Measurements from ENCODE around the gene ELF5.

The ELF5 gene

DNA sequence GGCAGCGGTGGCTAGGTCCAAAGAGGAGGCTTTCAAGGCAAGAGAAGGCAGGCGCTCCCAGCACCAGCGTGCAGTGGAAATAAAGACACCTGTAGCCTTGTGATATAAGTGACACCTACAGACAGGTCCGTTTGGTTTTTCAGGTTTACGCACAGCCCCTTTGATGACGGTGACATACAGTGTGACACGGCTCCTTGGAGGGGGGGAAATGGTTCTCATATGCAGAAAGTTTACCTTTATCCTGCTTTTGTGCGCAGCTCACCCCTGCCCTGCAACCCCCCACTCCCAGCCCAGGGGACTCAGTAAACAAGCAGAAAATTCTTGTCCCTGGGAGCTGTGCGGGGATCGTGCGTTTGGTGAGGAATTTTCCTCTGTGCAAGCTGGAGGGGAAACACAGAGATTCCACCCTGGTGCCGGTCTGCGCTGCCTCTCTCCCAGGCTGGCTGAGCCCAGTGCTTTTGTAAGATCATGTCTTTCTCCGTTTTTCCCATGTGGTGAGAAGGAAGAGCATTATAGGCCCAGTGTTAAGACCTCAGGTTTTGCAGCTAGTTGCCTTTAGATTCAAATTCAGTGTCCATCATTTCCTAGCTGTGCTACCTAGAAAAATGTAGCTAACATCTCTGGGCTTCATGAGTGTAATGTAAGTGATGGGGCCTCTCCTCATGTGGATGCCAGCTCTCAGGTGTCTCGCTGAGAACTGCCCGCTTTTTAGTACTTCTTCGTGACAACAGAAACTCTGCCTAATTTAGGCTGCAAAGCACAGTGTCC is at the start of gene ELF5:
TSS of gene ELF5 (minus strand) at position 113 of the 768 bp plus-strand sequence. CDS start 8,045 bp downstream, outside the sequence.
- DNase-seq = no peak

DNA sequence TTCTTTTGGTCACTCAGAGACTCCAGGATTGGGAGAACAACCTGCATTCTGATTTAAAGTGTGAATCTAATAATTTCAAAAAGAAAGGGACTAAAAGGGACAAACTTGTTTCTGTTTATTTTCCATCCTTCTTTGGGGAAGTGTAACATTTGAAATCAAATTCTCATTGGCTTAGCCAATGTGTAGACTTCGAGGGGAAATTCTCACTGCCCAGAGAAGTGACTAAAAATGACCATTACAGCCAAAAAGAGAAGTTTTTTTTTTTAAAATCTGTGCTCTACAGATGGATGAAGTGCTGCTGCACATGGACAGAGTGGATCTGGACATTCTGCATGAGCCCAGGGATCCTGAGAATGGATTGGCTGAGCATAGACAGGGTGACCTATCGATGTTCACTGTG is 49.4 kb upstream of the ELF5 start:
- DNase-seq = no peak

DNA sequence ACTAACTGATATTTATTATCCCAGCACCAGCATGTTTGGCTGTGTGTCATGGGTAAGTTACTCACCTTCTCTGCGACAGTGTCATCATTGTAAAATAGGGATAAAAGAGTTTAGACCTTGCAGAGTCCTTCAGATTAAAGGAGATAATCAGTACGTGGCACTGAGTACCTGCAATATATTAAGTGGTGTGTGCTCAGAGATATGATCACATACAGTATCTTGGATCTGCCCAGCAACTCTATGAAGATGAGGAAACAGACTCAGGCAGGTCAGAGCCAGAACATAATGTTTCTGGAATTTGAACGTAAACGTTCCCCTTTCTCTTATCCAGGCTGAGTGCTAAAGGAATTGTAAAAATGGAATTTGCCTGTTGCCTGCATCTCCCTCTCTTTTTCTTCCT is 46.9 kb upstream of the ELF5 start:
- no peak for DNase-seq

DNA sequence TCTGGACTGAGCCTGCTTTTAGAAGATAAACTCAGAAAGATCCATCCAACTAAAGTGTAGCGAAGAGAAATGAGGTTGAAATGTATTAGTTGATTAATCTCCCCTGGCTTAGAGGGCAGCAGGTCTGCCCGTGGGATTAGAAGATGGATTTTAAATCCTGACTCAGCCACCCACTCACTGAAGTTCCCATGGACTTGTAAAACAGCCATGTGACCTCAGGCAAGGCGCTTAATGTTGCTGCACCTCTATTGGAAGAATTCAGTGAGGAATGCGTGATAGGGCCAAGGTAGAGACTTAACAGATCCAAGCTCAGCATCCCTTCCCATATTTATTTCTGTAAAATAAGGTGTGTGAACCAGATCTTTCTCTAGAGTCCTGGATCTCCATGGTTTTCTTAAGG is 45.1 kb upstream of the ELF5 start:
- no peak for DNase-seq

DNA sequence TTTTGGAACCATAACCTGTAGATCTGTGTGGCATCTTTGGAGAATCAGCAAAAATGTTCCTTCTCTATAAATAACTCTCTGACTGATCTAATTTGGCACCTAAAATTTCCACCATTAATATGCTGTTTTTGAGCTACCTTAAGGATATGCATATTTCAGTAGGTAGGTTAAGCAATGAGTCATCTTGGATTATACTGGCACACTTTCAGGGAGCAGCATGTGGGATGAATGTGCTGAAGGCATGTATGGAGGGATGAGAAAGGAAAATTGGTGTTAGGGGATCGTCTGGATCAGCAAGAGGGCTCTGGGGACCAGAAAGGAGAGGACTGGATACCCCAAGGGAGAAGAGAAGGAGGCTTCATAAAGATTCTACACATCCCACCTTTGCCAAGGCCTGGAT is 44.6 kb upstream of the ELF5 start:
- no peak for DNase-seq

DNA sequence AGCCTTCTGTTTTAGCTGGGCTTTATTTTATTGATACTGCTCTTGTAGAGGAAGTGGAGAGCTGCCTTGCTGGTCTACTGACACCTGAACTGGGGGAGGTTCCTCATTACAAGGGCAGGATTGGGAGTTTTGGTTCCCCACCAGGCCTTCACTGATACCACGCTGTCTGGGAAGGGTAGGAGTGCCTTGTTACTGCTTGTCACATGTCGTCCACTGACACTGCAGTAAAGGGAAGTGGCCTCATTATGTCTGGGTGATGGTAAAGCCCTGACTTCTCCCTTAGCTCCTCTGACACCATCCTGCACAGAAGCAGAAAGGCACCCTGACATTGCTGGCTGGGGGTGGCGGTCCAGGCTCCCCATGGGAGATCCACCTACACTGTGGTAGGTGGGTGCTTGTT is 38.7 kb upstream of the ELF5 start:
- DNase-seq = no peak

DNA sequence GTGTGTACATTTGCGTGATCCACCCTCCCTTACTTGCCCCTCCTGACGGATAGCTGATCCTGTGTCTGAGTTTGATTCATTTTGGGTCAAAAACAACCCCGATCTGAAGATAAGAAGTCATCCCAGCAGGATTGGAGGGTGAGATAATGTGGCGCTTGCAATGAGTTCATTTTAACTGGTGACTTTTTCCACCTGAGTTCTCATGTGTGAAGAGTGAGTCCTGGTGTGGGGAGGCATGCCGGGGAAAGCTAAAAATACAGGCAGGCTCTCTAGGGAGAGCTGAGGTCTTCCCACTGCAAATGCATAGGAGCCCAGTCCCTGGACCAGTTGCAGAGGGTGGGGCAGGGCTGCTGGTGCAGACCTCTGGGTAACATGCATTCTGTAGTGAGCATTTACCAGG is 35.7 kb upstream of the ELF5 start:
- DNase-seq = no peak

DNA sequence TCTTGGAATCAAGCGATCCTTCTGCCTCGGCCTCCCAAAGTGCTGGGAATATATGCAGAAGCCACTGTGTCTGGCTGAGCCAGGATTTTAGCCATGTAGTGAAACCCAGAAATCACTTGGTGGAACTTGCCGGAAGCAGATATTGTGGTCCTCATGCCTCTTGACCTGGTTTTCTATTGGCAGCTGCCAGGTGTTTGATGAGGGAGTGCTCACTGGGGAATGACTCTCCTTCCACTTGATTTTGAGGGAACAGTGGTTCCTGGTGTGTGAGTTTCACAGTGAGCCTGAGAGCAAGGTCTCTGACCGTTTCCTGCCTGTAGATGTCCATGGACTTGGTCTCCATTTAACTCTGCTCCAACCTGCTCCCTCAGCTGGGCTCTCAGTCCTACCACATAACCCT is 34.7 kb upstream of the ELF5 start:
- no peak for DNase-seq

DNA sequence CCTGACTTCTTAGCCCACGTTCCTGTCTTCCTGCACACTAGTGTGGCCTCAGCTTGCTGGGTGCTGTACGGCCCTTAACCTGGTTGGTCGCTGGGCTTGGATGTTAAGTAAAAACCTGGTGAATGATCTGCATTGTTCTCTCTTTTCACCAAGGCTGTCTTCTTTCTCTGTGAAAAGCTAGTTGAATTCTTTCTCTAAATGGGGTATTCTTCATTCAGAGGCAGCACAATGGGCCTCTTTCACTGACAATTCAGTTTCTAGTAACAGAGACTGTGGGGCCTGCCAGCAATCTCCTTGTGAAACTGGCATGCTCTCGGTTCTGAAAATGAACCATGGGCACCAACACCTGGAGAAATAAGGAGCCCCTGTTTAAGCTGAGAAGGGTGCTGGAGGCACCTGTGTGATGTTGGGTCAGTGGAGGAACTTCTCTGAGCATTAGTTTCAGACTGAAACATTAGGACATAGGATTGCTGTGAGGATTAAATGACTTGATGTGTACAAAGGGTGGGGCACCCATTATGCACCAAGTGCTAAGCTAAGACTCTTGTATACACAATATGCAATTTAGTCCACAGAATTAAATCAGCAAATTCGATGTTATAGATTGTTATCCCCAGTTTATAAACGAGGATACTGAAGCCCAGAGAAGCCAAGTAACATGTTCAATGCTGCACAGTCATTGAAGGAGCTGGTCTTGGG is 33.1 kb upstream of the ELF5 start:
- DNase-seq = no peak

DNA sequence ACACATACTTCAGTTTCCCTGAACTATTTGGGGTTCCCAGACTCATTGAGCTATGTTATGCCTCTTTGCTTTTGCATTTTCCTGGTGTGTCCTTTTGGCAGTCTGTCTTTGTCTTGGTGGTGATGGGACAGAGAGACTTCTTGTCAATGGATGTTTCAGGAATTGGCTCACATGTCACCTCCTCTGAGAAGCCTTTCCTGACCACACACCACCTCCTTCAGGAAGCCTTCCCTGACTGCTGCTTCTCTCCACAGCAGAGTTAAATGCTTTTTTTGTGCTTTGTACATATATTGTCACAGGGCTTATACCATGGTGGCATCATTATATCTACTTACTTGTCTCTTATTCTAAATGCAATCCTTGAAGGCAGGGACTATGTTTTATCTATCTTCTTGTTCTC is 28.5 kb upstream of the ELF5 start:
- DNase-seq = no peak

DNA sequence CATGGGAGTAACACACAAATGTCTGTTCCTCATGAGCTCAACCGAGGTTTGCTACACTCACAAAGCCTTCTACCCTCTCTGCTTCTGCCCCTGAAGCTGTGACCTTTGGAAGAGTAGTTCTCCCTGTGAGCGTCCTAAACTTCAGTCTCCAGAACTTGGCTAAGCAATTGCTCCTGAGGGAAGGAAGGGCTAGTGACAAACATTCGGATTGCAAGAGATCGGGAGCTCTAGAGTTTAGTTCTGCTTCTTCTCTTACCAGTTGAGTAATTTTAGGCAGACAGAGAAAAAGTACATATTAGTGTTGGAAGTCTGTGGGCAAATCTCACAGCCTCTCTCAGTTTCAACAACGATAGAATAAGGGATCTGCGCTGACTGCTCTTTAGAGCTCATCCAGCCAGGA is 27.3 kb upstream of the ELF5 start:
- DNase-seq = no peak

DNA sequence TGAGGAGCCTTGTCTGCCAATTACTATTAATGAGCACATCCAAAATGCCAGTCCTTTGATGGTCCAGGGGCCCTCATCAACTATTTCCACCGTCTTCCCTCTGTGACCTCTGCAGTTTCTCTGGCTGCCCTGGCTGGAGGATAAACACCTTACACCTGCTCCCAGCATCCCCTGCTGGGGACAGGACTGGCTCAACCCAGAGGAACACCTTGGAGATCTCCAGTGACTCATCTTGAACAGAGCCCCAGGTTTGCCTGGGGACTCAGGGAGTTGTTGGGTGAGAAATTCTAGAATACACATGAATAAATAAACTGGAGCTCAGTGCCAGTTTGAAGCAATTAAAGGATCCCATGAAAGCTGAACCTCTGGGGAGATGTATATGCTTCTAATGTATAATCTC is 24.0 kb upstream of the ELF5 start:
- DNase-seq = no peak

DNA sequence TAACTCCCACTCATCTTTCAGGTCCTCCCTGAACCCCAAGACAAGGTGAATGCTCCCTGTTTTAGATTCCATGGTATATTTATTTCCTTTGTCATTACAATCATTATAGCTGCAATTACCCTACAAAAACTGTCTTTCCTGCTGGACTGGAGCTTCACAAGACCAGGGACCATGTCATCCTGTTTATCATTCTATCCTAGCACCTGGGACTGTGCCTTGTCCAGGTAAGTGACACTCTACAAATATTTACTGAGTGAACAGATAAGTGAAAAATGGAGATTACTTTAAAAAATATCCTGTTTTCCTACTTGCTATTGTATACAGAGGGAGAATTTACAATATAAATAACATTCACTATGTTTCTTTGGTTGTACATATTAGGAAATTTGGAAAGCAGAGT is 22.5 kb upstream of the ELF5 start:
- DNase-seq = no peak

DNA sequence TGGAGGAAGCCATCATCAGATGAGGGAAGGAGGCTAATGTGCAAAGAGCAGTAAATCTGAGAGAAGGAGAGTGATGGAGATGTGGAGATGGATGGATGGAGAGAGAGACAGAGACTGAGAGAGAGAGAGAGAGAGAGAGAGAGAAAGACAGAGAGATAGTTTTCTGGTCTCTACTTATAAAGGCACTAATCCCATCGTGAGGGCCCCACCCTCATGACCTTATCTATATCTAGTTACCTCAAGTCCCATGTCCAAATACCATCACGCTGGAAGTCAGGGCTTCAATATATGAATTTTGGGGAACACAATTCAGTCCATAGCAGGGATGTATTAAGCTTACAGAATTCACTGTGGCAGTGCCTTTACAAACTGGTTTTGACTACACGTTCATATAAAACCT is 21.2 kb upstream of the ELF5 start:
- no peak for DNase-seq

DNA sequence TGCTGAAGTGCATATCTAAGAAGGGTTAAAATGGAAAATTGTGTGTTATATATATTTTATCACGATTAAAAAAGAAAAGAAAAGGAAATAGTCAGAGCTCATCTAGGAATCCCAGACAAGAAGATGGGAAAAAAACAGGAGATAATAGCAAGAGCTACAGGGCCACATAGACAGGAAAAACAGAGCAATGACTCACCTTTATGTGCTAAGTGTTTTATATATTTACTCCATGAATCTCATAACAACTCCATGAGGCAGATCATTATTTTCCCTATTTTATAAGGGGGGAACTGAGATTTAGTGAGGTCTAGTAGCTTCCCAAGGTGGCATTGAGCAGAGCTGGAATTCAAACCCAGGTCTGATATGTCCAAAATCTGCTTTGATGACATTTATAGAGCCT is 18.1 kb upstream of the ELF5 start:
- DNase-seq = no peak

DNA sequence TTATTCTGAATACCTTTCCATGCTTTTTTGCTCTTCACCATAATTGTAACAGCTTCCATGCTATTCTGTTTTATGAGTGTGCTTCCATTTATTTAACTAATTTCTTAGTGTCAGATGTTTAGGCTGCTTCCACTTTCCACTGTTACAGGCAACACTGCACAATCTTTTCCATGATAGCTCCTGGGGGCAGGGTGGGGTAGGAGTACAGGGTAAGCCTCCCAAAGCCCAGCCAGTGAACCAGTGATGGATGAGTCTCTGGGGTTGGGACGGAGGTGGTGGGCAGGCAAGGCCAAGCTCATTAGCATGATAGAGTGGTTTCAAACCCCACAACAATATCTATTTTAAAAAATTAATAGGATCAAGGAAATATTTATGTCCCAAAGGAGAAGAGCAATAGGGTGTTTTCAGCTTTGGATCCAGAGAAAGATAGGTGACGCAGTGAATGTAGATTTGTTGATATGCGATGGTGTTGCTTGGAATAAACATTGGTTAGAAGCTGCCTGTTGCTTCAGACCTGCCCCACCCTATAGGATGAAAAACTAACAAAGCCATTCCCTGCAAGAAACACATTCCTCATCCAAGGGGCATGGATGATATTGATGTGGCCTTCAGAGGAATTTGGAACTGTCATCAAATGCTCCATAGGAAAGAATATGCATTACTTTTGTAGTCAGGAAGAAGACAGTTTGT is 17.1 kb upstream of the ELF5 start:
- DNase-seq = no peak

DNA sequence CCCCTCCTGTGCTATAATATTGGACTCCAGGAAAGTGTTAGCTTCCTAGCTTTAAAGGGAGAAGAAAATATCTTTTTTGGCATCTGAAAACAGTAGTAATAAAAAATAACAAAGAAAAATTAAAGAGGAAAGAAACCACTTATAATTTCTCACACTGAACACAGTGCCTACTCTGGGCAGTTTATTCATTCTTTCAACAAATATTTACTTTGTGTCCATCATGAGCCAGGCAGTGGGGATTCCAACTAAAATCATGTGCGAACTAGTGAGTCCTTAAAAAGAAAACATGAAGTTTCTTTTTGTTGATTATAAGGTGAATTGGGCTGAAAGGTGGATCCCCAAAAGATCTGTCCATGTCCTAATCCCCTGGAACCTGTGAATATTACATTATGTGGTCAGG is 16.0 kb upstream of the ELF5 start:
- no peak for DNase-seq

DNA sequence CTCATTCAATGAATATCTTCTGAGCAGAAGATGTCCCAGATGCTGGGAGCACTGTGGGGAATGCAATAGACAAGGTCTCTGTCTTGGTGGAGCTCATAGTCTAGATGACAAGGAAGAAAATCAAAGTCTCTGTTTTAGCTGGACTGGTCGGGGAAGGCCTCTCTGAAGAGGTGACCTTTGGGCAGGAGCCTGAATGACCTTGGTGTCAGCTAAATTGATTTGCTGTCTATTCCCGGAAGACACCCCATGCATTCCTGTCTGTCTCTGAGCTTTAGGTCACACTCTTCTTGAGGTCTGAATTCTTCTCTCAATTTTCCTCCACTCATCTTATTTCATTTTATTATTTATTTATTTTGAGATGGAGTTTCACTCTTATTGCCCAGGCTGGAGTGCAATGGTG is 14.5 kb upstream of the ELF5 start:
- no peak for DNase-seq

DNA sequence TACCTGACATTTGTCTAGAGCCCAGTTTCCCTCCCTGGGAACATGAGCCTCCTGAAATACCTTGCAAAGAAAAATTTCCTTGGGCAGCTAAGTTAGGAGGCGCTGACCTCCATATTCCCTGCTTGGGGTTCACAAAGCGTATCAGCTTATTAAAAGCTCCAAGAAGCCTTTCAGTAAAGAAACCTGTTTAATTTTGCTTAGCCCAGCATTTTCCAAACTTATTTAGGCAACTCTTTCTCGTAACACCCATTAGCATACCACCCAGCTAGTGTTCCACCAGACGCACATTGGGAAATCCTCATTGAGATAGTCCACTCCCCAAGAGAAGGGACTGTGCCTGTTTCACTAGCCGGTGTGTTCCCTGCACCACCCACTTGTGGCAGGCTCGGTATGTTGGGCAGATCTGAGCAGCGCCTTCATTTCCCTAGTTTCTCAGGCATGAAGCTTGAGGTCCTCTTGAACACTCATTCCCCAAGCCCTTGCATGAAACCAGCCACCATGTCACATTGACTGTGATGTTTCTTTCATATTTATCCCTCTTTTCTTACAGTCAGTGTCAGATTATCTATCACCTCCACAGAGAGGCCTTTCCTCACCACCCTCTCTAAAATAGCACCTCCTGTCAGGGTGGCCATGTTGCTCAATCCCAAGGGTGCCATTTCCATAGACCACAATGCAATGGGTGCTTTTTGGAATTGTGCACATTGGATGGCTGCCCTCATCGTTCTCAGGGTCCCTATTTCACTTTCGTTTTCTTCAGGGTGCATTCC is 12.5 kb upstream of the ELF5 start:
- DNase-seq = no peak

DNA sequence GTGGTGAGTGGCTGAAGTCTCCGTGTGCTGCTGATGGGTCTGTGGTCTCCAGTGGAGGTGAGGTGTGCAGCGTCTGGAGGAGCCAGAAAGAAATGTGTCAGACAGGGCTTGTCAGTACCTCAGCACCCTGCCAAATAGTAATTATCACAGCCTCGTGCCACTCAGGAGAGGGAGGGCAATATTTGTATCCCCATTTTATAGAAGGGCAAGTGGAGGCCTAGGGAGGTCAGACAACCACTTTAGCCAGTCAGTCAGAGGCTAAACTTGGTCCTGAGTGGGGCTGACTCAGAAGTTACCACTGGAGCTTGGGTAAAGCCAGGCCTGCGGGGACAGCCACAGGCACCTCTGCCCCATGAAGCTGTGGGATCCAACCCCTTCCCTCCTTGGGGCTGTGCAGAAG is 11.5 kb upstream of the ELF5 start:
- DNase-seq = no peak

DNA sequence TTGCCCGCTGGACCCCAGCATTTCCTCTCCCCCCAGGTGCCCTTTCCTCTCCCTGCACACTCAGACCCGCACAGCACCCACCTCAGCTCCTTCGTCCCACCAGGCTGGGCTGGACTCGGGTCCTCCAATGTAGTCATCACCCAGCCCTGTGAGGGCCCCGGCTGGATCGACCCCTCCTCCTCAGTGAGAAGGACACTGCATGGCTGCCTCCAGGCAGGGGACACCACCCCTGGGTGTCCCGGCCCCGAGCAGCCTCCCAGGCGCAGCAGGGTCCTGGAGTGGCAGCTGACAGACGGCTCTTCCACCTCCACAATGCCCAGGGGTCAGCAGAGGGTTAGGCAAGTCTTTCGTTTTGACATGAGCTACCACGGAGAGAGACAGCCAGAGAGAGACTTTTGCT is 11.1 kb upstream of the ELF5 start:
- no peak for DNase-seq

DNA sequence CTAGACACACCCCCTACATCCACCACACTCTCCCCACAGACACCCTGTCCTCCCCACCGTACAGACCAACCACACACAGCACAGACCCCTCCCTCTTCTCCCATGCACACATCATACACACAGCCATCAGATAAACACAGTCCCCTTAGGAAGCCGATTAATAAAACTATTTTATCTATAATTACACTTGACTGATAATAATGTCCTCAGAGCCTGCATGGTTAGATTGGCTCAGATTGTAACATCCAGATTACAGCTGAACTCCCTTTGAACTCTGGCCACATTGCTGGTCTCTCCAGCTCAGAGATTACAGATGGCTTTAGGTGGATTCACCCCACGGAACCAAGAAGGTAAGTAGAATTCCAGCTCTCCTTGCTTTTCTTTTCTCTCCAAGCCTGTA is 9.5 kb upstream of the ELF5 start:
- DNase-seq = no peak

DNA sequence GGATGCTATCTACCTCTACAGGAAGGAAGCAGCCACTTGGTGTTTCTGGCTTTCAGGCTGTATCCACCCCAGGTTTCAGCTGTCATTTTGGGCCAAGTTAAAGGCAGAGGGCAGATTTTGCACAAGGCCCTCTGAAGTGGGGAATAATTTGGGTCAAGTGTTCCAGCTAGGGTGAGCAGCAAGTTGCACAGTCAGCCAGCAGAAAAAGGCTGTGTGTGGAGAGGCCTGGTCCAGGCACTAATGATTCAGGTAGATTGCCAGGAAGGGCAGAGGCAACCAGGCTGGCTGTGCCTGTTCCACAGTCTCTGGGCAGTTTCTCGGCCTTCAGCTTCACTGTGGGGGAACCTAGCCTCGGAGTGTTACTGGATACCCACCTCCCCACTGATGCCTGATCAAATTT is 8.6 kb upstream of the ELF5 start:
- no peak for DNase-seq

DNA sequence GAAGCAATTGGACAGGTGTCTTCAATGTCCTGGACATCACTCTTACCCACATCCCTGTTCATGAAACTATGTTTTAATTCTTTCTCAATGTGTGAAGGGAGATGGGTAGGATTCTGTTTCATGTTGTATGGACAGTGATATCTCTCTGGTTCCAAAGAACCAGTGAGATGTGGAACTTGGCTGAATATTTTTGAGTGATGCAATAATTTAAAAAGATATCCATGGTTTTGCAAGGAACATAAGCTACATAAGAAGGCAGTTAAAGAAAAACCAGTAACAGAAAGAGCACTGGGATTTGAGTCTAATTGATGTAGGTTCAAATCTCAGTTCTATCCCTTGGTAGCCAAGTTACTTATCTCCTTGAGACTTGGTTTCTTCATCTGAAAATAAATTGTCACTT is 7.7 kb upstream of the ELF5 start:
- DNase-seq = no peak

Data from hematopoietic multipotent progenitor cell treated with erythropoietin and hydrocortisone succinate and interleukin-3 and kit ligand, for 8 days (in vitro differentiated cells).